Measurements from ENCODE around the gene TXNDC15.
A peak's percentile ranks its signal among the peaks of the same experiment; 100 is the strongest.
"Not testable (repeated sequence)": the region's sequence is repeated elsewhere in the genome, so short reads cannot be mapped to it uniquely, and the experiment has no call there.

TXNDC15 gene

DNA sequence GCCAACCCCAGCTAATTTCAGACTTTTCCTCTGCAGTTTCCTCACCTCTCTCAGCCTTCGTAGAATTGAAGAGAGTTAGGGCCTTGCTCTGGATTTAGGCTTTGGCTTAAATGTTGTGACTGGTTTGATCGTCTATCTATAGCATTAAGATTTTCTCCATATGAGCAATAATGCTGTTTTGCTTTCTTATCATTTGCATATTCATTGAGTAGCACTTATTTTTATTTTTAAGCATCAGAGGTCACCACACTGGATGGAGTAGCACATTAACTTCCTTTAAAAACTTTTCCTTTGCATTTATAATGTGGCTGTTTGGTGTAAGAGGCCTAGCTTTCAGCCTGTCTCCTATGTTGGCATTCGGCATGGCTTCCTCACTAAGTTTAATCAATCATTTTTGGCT, 18.1 kb downstream of the TXNDC15 start:
- DNase-seq (ENCODE audit: low spot score in 2 of 2) (no peak), ATAC-seq (ENCODE audit: low read depth) (no peak)
- H3K4me3 Mint-ChIP-seq: no peak overlapping the region
- no peaks in the 10 kb centered on the region for H3K27me3 Mint-ChIP-seq
- H3K9me3 Mint-ChIP-seq: no peaks in the 10 kb centered on the region
- H3K4me1 Mint-ChIP-seq: peaks cover 12% of the 10 kb centered on the region
- H3K36me3 Mint-ChIP-seq: peaks cover 39% of the 10 kb centered on the region
- peak overlapping the region; percentile 35 for H3K27ac Mint-ChIP-seq

DNA sequence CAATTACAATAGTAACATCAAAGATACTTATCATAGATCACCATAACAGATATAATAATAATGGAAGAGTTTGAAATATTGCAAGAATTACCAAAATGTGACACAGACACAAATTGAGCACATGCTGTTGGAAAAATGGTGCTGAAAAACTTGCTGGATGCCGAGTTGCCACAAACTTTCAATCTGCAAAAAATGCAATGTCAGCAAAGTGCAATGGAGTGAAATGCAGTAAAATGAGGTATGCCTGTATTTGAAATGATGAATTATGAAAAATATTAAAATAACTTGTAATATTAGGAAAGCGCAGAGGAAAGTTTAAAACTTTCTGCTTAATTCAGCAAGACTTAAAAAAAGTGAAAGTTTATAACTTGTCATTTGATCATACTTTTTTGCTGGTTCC, 18.8 kb downstream of the TXNDC15 start:
- Mint-ChIP-seq H3K27ac (peak overlapping the region; percentile 35), H3K4me1 (peaks cover 12% of the 10 kb centered on the region), H3K9me3 (no peaks in the 10 kb centered on the region), H3K36me3 (peaks cover 34% of the 10 kb centered on the region), H3K4me3 (no peak overlapping the region), H3K27me3 (no peaks in the 10 kb centered on the region)
- DNase-seq (ENCODE audit: low spot score in 2 of 2) (no peak), ATAC-seq (ENCODE audit: low read depth) (no peak)

DNA sequence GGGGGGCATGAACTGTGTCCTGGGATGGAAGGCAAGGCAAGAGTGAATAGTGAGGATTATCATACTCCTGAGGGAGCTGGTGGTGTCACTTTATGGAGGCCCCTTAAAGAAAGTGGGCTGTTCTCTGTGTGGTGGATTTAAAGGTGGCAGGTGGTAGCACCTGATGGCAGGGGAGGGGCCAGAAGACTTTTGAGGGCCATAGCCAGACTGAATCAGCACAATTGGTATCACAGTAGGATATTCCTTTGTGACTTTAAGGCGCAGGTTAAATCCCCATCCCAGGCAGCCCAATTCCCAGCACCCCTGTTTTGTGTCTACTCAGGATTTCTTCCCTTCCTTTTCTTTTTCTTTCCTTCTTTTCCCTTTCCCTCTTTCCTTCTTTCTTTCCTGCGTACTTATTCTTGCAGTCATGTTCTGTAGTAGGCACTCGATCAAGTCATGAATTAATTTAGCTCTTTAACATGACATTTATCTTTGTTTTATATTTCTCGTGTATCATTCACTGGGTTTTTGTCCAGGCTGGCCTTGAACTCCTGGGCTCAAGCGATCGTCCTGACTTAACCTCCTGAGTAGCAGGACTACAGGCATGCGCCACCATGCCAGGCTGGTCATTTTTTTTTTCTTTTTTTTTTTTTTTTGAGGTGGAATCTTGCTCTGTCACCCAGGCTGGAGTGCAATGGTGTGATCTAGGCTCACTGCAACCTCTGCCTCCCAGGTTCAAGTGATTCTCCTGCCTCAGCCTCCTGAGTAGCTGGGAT, 19.8 kb downstream of the TXNDC15 start:
- no peak for DNase-seq (ENCODE audit: low spot score in 2 of 2)

DNA sequence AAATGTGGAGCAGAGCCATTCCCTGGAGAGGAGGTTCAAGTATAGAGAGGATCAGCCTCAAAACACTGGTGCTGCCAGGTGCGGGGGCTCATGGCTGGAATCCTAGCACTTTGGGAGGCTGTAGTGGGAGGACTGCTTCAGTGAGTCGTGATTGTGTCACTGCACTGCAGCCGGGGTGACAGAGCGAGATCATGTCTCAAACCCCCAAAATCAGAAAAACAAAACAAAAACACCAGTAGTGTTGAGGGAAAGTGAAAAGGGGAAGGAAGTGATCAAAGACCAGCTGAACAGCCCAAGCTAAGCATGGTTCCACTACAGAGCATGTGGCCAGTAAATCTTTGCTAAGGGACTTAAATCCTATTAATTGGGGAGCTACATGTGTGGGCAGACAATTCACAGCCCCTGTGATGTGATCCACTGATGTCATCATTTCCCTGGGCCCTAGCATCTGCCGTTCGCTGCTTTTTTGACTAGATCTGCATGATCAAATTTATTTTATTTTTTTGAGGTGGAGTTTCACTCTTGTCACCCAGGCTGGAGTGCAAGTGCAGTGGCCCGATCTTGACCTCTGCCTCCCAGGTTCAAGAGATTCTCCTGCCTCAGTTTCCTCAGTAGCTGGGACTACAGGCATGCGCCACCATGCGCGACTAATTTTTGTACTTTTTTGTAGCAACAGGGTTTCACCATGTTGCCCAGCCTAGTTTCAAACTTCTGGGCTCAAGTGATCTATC, 28.1 kb downstream of the TXNDC15 start:
- H3K4me1 Mint-ChIP-seq: peaks cover 12% of the 10 kb centered on the region
- H3K27ac Mint-ChIP-seq: peak overlapping the region; percentile 96
- peak overlapping the region; percentile 63 for H3K4me3 Mint-ChIP-seq

More for the DNA sequence above, 19.8 kb downstream of the TXNDC15 start:
- H3K4me1 Mint-ChIP-seq: peaks cover 12% of the 10 kb centered on the region
- H3K27me3 Mint-ChIP-seq: no peaks in the 10 kb centered on the region
- no peak for ATAC-seq (ENCODE audit: low read depth)
- peak overlapping the region; percentile 4 for H3K27ac Mint-ChIP-seq
- H3K9me3 Mint-ChIP-seq: no peaks in the 10 kb centered on the region
- peaks cover 37% of the 10 kb centered on the region for H3K36me3 Mint-ChIP-seq
- H3K4me3 Mint-ChIP-seq: no peak overlapping the region

DNA sequence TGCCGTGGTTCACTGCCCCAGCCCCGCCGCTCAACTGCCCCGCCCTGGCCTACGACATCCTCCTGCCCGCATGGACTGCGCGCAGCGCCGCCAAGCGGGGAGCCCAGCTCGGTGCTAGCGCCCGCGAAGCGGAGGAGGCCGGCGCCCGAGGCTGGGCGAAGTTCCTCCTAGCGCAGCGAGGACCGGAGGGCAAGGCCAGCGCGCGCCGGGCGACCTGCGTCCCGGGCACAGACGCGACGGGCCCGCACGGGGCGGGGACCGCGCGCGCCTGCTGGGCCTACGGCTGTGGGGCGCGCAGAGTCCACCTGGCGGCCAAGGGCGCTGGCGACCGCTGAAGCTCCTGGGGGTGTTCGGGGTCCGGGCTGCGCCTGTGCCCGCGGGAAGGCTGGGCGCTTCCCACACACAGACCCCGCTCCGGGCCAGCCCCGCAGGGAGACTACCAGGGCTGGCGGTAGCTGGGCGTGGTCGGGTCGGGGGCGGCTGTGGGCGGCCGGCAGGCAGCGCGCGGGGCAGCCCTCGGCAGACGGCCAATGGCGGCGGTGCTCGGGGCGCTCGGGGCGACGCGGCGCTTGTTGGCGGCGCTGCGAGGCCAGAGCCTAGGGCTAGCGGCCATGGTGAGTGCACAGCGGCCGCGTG, 30.6 kb downstream of the TXNDC15 start, which contains the start of gene PCBD2:
Gene PCBD2 (plus strand): TSS at position 522 of the 636 bp plus-strand sequence. CDS start 9 bp downstream, at position 531.
- peak; percentile 70 for ATAC-seq (ENCODE audit: low read depth)
- Mint-ChIP-seq H3K4me3 (peak within 1 kb of the TSS; percentile 96), H3K36me3 (peaks cover 4% of the 10 kb centered on the region), H3K4me1 (peaks cover 12% of the 10 kb centered on the region), H3K9me3 (no peaks in the 10 kb centered on the region), H3K27ac (peak within 1 kb of the TSS; percentile 99), H3K27me3 (no peaks in the 10 kb centered on the region)
- DNase-seq (ENCODE audit: low spot score in 2 of 2): peak; percentile 94 to 97

More for the DNA sequence above, 28.1 kb downstream of the TXNDC15 start:
- Mint-ChIP-seq H3K36me3 (peaks cover 10% of the 10 kb centered on the region), H3K9me3 (no peaks in the 10 kb centered on the region), H3K27me3 (no peaks in the 10 kb centered on the region)
- peak; percentile 28 to 59 for DNase-seq (ENCODE audit: low spot score in 2 of 2)
- ATAC-seq (ENCODE audit: low read depth): peak; percentile 61

DNA sequence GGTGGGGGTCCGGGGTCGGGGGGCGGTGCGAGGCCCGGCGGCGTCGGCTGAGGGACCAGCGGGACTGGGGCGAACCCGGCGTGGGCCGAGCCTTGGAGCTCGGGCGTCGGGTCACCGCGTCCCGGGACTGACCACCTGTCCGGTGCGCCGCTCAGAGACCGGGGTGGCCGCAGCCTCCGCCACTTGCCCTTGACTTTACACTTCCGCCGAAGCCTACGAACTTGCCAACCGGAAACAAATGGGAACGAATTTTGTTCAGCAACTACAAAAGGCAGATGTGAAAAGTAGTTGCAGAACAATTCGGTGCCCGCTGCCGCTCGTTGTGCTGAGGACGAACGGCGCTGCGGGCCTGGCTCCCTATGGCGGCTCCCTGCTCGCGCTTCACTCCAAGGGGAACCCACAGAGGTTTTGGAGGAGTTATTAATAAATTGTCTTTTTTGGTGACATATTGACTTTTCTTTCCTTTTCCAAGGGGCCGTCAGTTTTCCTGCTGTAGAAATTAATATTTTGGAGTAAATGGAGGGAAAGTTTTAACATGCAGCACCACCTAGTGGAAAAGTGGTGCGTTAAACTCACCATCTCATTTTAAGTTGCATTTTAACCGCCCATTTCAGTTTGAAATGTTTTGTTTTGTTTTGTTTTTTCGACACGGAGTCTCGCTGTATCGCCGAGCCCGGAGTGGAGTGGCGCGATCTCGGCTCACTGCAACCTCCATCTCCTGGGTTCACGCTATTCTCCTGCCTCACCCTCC, 31.2 kb downstream of the TXNDC15 start:
- peak; percentile 51 to 71 for DNase-seq (ENCODE audit: low spot score in 2 of 2)
- peak; percentile 18 for ATAC-seq (ENCODE audit: low read depth)
- peaks cover 12% of the 10 kb centered on the region for H3K4me1 Mint-ChIP-seq

DNA sequence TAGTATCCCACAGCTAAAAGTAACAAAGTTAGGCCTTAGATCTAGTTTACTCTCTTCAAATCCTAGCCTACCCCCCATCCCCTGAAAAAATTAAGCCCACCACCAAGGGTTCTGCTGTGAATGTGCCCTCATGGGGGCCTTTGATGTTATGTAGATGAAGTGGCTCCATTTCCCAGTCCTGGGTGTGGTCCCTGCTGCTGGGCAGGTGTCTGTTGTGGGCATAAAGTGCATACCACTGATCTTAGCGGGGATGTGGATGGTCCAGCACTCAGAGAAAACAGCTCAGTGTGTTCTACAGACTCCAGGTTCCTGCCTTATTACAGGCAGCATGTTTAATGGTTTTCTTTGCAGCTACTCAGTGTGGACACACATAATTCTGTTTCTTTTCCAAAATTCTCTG, 32.6 kb downstream of the TXNDC15 start:
- H3K9me3 Mint-ChIP-seq: no peaks in the 10 kb centered on the region
- peaks cover 4% of the 10 kb centered on the region for H3K36me3 Mint-ChIP-seq
- H3K4me3 Mint-ChIP-seq: no peak overlapping the region
- DNase-seq (ENCODE audit: low spot score in 2 of 2) (no peak), ATAC-seq (ENCODE audit: low read depth) (no peak)
- H3K27ac Mint-ChIP-seq: peak overlapping the region; percentile 99
- H3K27me3 Mint-ChIP-seq: no peaks in the 10 kb centered on the region
- H3K4me1 Mint-ChIP-seq: peaks cover 9% of the 10 kb centered on the region

More for the DNA sequence above, 31.2 kb downstream of the TXNDC15 start:
- H3K27ac Mint-ChIP-seq: peak overlapping the region; percentile 99
- peak overlapping the region; percentile 96 for H3K4me3 Mint-ChIP-seq
- no peaks in the 10 kb centered on the region for H3K9me3 Mint-ChIP-seq
- H3K27me3 Mint-ChIP-seq: no peaks in the 10 kb centered on the region
- peaks cover 2% of the 10 kb centered on the region for H3K36me3 Mint-ChIP-seq

DNA sequence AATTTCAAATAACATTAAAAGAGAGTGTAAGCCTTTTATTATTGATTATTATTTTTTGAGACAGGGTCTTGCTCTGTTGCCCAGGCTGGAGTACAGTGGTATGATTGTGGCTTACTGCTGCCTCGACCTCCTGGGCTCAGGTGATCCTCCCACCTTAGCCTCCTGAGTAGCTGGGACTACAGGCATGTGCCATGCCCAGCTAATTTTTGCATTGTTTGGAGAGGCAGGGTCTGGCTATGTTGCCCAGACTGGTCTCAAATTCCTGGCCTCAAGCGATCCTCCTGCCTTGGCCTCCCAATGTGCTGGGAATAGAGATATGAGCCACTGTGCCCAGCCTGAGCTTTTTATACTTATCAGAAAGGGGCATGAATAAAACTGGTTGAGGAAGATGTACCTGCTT, 36.6 kb downstream of the TXNDC15 start:
- ATAC-seq (ENCODE audit: low read depth); H3K27me3 Mint-ChIP-seq; H3K36me3 Mint-ChIP-seq; H3K27ac Mint-ChIP-seq; H3K9me3 Mint-ChIP-seq; H3K4me1 Mint-ChIP-seq; H3K4me3 Mint-ChIP-seq; DNase-seq (ENCODE audit: low spot score in 2 of 2): not testable (repeated sequence)

DNA sequence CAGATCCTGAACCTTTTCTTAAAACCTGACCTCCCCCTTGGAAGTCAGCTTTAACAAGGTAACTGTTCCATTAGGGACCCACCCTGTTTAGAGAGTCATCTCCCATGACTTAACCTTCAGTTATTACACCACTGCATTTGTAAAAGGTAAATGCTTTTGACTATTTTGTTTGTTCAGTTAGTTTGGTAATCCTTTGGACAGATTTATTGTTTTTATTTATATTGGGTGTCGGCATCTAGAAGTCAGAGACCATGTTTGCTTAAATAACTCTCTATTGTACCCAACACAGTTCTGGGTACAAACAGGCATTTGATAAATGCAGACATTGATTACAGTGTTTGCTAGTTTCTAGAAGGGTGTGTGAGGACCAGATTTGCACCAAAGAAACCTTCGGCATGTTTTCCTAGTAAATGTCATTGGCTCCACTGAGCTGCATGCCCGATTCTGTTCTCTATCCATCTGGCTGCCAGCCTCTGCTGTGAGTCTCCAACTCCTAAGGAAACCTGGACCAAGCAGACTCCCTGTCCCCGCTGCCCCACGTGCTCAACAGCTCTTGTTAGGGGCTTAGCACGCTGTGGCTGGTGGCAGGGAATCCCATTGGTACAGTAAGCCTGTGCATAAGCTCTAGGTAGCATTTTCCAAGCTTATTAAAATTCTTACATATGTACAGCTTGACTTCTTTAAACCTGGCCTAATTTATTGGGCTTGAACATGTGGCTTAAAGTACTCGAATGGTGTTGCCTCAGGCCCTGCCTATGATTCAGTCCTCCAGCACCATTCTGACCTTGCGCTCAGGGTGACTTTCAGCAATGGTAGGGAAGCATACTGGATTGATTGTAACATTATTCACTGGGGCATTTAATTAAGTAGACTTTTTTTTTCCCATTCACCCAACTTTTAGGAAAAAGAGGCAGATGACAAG, 37.4 kb downstream of the TXNDC15 start:
- H3K4me1 Mint-ChIP-seq: no peaks in the 10 kb centered on the region
- H3K27ac Mint-ChIP-seq: no peak overlapping the region
- H3K27me3 Mint-ChIP-seq: no peaks in the 10 kb centered on the region
- no peak for DNase-seq (ENCODE audit: low spot score in 2 of 2)
- no peak overlapping the region for H3K4me3 Mint-ChIP-seq
- no peaks in the 10 kb centered on the region for H3K9me3 Mint-ChIP-seq
- no peak for ATAC-seq (ENCODE audit: low read depth)
- peaks cover 9% of the 10 kb centered on the region for H3K36me3 Mint-ChIP-seq

DNA sequence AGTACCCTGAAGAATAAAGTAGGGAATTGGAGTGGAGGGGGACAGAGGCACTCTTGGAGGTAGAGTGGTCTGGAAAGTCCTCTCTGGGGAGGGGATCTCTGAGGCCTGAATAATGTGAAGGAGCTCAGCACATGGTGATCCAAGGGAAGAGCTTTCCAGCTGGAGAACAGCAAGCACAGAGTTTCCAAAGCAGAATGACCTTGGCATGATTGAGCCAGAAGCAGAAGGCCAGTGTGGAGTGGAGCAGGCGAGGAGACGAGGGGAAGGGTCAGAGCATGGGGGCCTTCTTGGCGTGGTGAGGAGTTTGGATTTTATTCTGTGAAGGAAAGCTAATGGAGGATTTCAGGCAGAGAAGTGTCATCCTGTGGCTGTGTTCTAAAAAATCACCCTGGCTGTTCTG, 39.1 kb downstream of the TXNDC15 start:
- Mint-ChIP-seq H3K4me1 (peaks cover 6% of the 10 kb centered on the region), H3K27ac (no peak overlapping the region), H3K27me3 (no peaks in the 10 kb centered on the region), H3K36me3 (peaks cover 9% of the 10 kb centered on the region), H3K9me3 (no peaks in the 10 kb centered on the region), H3K4me3 (no peak overlapping the region)
- DNase-seq (ENCODE audit: low spot score in 2 of 2) (no peak), ATAC-seq (ENCODE audit: low read depth) (no peak)

DNA sequence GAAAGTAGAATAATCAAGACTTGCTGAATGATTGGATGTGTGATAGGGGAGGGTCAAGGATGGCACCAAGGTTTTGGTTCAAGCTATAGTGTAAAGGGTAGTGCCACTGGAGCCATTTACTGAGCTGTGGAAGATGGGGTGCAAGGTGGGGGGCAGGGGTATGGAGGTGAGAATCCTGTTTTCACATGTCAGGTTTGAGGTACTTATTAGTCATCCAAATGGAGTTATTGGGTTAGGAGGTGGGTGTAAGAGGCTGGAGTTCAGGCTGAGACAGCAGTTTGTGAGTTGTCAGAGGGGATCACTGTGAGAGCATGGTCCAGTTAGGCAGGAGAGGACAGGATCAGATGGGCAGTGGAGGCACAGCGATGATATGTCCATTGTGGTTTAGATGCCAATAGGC, 39.6 kb downstream of the TXNDC15 start:
- peaks cover 9% of the 10 kb centered on the region for H3K36me3 Mint-ChIP-seq
- H3K27me3 Mint-ChIP-seq: no peaks in the 10 kb centered on the region
- H3K4me1 Mint-ChIP-seq: peaks cover 6% of the 10 kb centered on the region
- no peak overlapping the region for H3K27ac Mint-ChIP-seq
- no peaks in the 10 kb centered on the region for H3K9me3 Mint-ChIP-seq
- no peak for DNase-seq (ENCODE audit: low spot score in 2 of 2)
- no peak overlapping the region for H3K4me3 Mint-ChIP-seq
- ATAC-seq (ENCODE audit: low read depth): no peak

DNA sequence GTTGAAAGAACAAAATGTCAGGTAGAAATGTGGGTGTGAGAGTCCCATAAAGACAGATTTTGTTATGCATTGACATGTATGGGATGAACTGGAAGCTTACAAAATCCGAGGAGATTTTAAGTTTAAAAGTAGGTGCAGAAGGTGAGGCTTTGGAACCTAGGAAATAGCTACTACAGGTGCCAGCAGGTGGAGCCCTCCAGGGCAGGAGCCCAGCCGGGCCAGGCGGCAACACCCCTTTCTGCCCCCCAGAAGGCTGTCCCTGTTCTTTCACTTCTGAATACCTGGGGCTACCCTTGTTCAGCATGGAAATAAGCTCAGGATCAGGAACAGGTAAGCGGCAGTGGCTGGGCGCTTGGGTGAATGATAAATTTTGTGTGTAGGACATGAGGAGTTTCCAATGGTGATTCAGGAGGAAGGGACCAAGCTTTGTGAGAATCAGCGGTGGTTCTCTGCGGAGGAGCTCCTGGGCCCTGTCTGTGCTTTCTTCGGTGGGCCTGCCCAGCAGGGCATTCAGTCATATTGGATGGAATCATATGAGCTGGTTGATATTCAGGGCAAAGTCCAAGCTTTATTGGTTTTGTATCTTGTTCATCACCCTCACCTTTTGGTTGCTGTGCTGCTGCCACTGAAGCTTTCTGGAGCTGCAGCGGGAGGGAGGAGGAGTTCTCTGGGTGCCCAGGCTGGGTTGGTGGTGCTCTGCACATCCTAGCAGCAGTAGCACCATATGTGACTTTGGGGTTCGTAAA, 43.1 kb downstream of the TXNDC15 start:
- Mint-ChIP-seq H3K27me3 (no peaks in the 10 kb centered on the region), H3K9me3 (no peaks in the 10 kb centered on the region), H3K27ac (no peak overlapping the region), H3K4me1 (peaks cover 6% of the 10 kb centered on the region), H3K36me3 (peaks cover 8% of the 10 kb centered on the region), H3K4me3 (no peak overlapping the region)
- DNase-seq (ENCODE audit: low spot score in 2 of 2) (no peak), ATAC-seq (ENCODE audit: low read depth) (no peak)

Data from memory B cell (primary cell).